GM10266 (cell line): Measurements from ENCODE around the gene STKLD1.

Experiments used
- DNase-seq: peaks from one replicate; pipeline ENCODE4 v3.0.0; 2012; ENCODE audit errors: extremely low spot score
- CTCF ChIP-seq: IDR thresholded peaks from 2 replicates; pipeline ENCODE4 v1.5.1; 2012; ENCODE audit warnings: mild to moderate bottlenecking, low read depth; ENCODE audit not compliant: control insufficient read depth, insufficient read depth; ENCODE audit errors: missing control alignments

Gene STKLD1

GRCh38 chr9:133405508-133406438, 29.6 kb downstream of the STKLD1 start:
- DNase-seq: no peak
- no peak for TF ChIP-seq CTCF

- peak; percentile 93 for TF ChIP-seq CTCF
Observed at GRCh38 chr9:133406480-133407307, 30.5 kb downstream of the STKLD1 start.

GRCh38 chr9:133408042-133408441, 31.9 kb downstream of the STKLD1 start:
- TF ChIP-seq CTCF: no peak
- no peak for DNase-seq

More at GRCh38 chr9:133406480-133407307, 30.5 kb downstream of the STKLD1 start:
- peak; percentile 84 for DNase-seq

- TF ChIP-seq CTCF: no peak
- no peak for DNase-seq
Observed at GRCh38 chr9:133415170-133415569, 39.0 kb downstream of the STKLD1 start.

GRCh38 chr9:133417541-133418461, 41.6 kb downstream of the STKLD1 start, which contains the start of gene REXO4:
REXO4 (minus strand) TSS chr9:133418010; CDS start chr9:133417844, 166 bp downstream.
- TF ChIP-seq CTCF: no peak
- DNase-seq: peak; percentile 81

- no peak for TF ChIP-seq CTCF
- no peak for DNase-seq
Observed at GRCh38 chr9:133419005-133419404, 42.8 kb downstream of the STKLD1 start.
